Tracheal epithelial cell (primary cell): ENCODE results near the gene CCL8. TPM values are rescaled to one million over a fixed set of nuclear protein-coding genes. Genes with fewer than 3 reads are reported as not detected.

Source experiments
- total RNA-seq: library from RNA; depleted of rRNA; stranded (reverse); fragments of >200 nt; gene quantifications from 2 replicates; pipeline ENCODE4 v1.2.1, GENCODE V29; 2014

CCL8 gene
- not detected in 2 replicates for total RNA-seq

GRCh38 chr17:34319039-34319483 is at the start of gene CCL8:
Gene CCL8 (plus strand): TSS chr17:34319435. CDS start chr17:34319502, 67 bp downstream.

DNA sequence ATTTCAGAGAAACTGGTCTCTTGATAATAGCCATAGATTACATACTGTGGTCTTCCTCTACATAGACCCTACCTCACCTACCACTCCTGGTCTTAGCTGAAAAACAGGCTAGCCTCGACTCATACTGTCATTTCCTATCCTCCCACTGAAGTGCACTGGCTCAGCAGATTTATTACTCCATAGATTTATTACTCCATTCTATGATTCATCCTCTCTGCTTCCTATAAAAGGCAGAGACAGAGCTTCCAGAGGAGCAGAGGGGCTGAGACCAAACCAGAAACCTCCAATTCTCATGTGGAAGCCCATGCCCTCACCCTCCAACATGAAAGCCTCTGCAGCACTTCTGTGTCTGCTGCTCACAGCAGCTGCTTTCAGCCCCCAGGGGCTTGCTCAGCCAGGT is 49.3 kb upstream of the CCL8 start, which contains the start of gene CCL7:
CCL7 (plus strand) TSS at position 253 of the 400 bp plus-strand sequence; CDS start at position 323, 70 bp downstream.

DNA sequence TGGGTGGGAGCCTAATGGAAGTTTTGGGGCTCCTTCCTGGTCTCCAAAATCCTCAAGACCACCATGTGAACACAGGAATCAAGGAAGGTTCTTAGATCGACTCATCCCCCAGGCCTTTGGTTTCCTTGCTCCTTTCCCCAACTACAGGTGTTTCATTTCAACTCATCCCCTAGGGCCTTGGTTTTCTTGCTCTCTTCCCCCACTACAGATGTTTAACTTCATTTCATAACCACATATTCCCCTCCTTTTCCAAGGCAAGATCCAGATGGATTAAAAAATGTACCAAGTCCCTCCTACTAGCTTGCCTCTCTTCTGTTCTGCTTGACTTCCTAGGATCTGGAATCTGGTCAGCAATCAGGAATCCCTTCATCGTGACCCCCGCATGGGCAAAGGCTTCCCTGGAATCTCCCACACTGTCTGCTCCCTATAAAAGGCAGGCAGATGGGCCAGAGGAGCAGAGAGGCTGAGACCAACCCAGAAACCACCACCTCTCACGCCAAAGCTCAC is 33.9 kb upstream of the CCL8 start, which contains the start of gene CCL11:
CCL11 (plus strand) TSS at position 457 of the 507 bp plus-strand sequence. CDS start 67 bp downstream, outside the sequence.

DNA sequence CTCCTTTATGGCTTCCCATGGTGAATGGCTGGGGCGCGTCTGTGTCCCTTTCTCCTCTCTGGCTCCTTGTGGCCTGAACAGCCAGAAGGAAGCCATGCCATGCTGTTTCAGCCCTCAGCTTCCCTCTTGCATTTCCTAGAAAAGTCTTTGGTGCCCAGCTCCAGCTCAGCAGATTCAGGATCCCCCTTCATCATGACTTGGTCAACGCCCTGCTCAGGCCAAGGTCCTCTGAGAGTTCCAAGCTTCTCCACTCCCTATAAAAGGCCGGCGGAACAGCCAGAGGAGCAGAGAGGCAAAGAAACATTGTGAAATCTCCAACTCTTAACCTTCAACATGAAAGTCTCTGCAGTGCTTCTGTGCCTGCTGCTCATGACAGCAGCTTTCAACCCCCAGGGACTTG is 37.0 kb downstream of the CCL8 start, which contains the start of gene CCL13:
CCL13 (plus strand) TSS at position 287 of the 400 bp plus-strand sequence; CDS start at position 334, 47 bp downstream.

GRCh38 chr17:34363183-34363661 is 44.0 kb downstream of the CCL8 start, which contains the start of gene CCL1:
Gene CCL1 (minus strand): TSS chr17:34363233. CDS start chr17:34363161, 72 bp downstream.

Other genes starting within 250 kb of the CCL8 start
- gene CCL2, start 64.2 kb upstream of the CCL8 start, total RNA-seq: 0.21 and 25.5 TPM in 2 replicates
- not detected in 2 replicates for gene CCL7, start 49.2 kb upstream of the CCL8 start, total RNA-seq
- not detected in 2 replicates for gene CCL11, start 33.7 kb upstream of the CCL8 start, total RNA-seq
- not detected in 2 replicates for gene CCL13, start 37.0 kb downstream of the CCL8 start, total RNA-seq
- gene CCL1, start 43.8 kb downstream of the CCL8 start, total RNA-seq: not detected in 2 replicates